GM23338 (cell line): ENCODE data around the gene HOXD1. TPM values are rescaled to one million over a fixed set of nuclear protein-coding genes. Genes with fewer than 3 reads are reported as not detected.

ENCODE experiments used
- ATAC-seq: fragments of 200-7000 bp; cut with Tn5 transposase; 3 replicates; pipeline ENCODE4 v1.9.1; 2020
- DNase-seq: peaks from one replicate; pipeline ENCODE4 v3.0.0-alpha.2; 2015; ENCODE audit warnings: low spot score
- H2AFZ ChIP-seq: fragments of 200-600 bp; sonication (generic); 2 replicates; pipeline ENCODE4 v1.8.0; 2016; ENCODE audit warnings: antibody characterized with exemption, mild to moderate bottlenecking, moderate library complexity
- H3F3A ChIP-seq: fragments of 200-600 bp; sonication (generic); replicated peaks from 2 replicates; pipeline ENCODE4 v1.8.0; 2017; ENCODE audit warnings: antibody characterized with exemption, mixed run types, low read depth
- H3K27ac ChIP-seq: fragments of 200-600 bp; sonication (generic); 2 replicates; pipeline ENCODE4 v1.6.1; 2016; ENCODE audit warnings: low read depth
- H3K27me3 ChIP-seq: fragments of 200-600 bp; sonication (generic); 2 replicates; pipeline ENCODE4 v1.8.0; 2016; ENCODE audit warnings: mild to moderate bottlenecking, mixed run types, moderate library complexity; ENCODE audit not compliant: insufficient read depth
- H3K36me3 ChIP-seq: fragments of 200-600 bp; sonication (generic); 2 replicates; pipeline ENCODE4 v1.8.0; 2016; ENCODE audit warnings: mild to moderate bottlenecking; ENCODE audit not compliant: insufficient read depth
- H3K4me1 ChIP-seq: fragments of 200-600 bp; sonication (generic); 2 replicates; pipeline ENCODE4 v1.8.0; 2016; ENCODE audit warnings: mild to moderate bottlenecking, moderate library complexity; ENCODE audit not compliant: insufficient read depth
- H3K4me2 ChIP-seq: fragments of 200-600 bp; sonication (generic); 2 replicates; pipeline ENCODE4 v1.7.1; 2017; ENCODE audit warnings: mixed run types
- H3K4me3 ChIP-seq: fragments of 200-600 bp; sonication (generic); 2 replicates; pipeline ENCODE4 v1.6.1; 2016; ENCODE audit warnings: mixed run types
- H3K79me2 ChIP-seq: fragments of 200-600 bp; sonication (generic); replicated peaks from 2 replicates; pipeline ENCODE4 v1.8.0; 2017; ENCODE audit warnings: mild to moderate bottlenecking; ENCODE audit not compliant: insufficient read depth
- H3K9me2 ChIP-seq: fragments of 200-600 bp; sonication (generic); 2 replicates; pipeline ENCODE4 v1.8.0; 2017; ENCODE audit not compliant: insufficient read depth
- H4K20me1 ChIP-seq: fragments of 200-600 bp; sonication (generic); replicated peaks from 2 replicates; pipeline ENCODE4 v1.8.0; 2017; ENCODE audit warnings: mild to moderate bottlenecking; ENCODE audit not compliant: insufficient read depth
- H3K27ac Mint-ChIP-seq: 2 replicates; pipeline ENCODE4 v1.8.0; 2020; ENCODE audit warnings: inconsistent platforms, mild to moderate bottlenecking, moderate library complexity, mixed read lengths
- H3K27me3 Mint-ChIP-seq: 3 replicates; pipeline ENCODE4 v1.8.0; 2022; ENCODE audit warnings: low read depth, mild to moderate bottlenecking, moderate library complexity, mixed read lengths, inconsistent platforms; ENCODE audit not compliant: insufficient read depth, poor library complexity
- H3K36me3 Mint-ChIP-seq: 3 replicates; pipeline ENCODE4 v1.8.0; 2021; ENCODE audit warnings: low read depth, mild to moderate bottlenecking, inconsistent platforms, moderate library complexity, mixed read lengths
- H3K4me1 Mint-ChIP-seq: 3 replicates; pipeline ENCODE4 v1.8.0; 2020; ENCODE audit warnings: mild to moderate bottlenecking, inconsistent platforms, mixed read lengths
- H3K4me3 Mint-ChIP-seq: 3 replicates; pipeline ENCODE4 v1.8.0; 2021; ENCODE audit warnings: moderate library complexity, mild to moderate bottlenecking, inconsistent platforms, mixed read lengths
- H3K9me3 Mint-ChIP-seq: 3 replicates; pipeline ENCODE4 v1.8.0; 2020; ENCODE audit warnings: moderate library complexity, mild to moderate bottlenecking, inconsistent platforms, mixed read lengths
- EZH2 ChIP-seq: fragments of 200-600 bp; sonication (generic); IDR thresholded peaks from one replicate; pipeline ENCODE4 v1.8.0; 2017; ENCODE audit warnings: antibody characterized with exemption, mild to moderate bottlenecking, low read depth; ENCODE audit not compliant: unreplicated experiment
- EZH2phosphoT487 ChIP-seq: fragments of 200-600 bp; sonication (generic); IDR thresholded peaks from one replicate; pipeline ENCODE4 v1.8.1; 2018; ENCODE audit warnings: antibody characterized with exemption; ENCODE audit not compliant: unreplicated experiment
- NANOG ChIP-seq: IDR thresholded peaks from 2 replicates; pipeline ENCODE4 v1.6.1; 2016; ENCODE audit warnings: antibody characterized with exemption, borderline replicate concordance
- POLR2AphosphoS5 ChIP-seq: IDR thresholded peaks from 2 replicates; pipeline ENCODE4 v1.6.1; 2016; ENCODE audit warnings: antibody characterized with exemption, low read depth
- polyA plus RNA-seq: library from polyadenylated mRNA; unstranded; fragments of >200 nt; fragmentation: Nextera tagmentation; extraction: Ambion mirVana; gene quantifications from 2 replicates; pipeline ENCODE4 v1.2.1, GENCODE V29; 2016
- total RNA-seq: library from RNA; depleted of rRNA; stranded (reverse); fragments of >200 nt; shearing (Covaris generic); gene quantifications from 2 replicates; pipeline ENCODE4 v1.2.3, GENCODE V29; 2014
- TF ChIP-seq, protein P1 (sequence below), 2 experiments: fragments of 200-600 bp in 1 of 2; sonication (generic) in 1 of 2; conservative IDR thresholded peaks; 2 replicates each; pipeline versions ENCODE4 v1.5.1 to v1.6.1; 2016 to 2017; ENCODE audit warnings: antibody characterized with exemption in 2 of 2, low read depth in 2 of 2, mild to moderate bottlenecking in 2 of 2, moderate library complexity in 1 of 2
- TF ChIP-seq, protein P2 (sequence below): IDR thresholded peaks from one replicate; pipeline ENCODE4 v1.6.1; 2018; ENCODE audit warnings: antibody characterized with exemption; ENCODE audit not compliant: unreplicated experiment
- TF ChIP-seq, protein P3 (sequence below): fragments of 250-450 bp; sonication (Bioruptor Pico); IDR thresholded peaks from 2 replicates; pipeline ENCODE4 v1.5.0; 2020; ENCODE audit warnings: mild to moderate bottlenecking, moderate library complexity

HOXD1 gene
- total and polyA plus RNA-seq, 2 experiments from 2014 or later: not detected

DNA sequence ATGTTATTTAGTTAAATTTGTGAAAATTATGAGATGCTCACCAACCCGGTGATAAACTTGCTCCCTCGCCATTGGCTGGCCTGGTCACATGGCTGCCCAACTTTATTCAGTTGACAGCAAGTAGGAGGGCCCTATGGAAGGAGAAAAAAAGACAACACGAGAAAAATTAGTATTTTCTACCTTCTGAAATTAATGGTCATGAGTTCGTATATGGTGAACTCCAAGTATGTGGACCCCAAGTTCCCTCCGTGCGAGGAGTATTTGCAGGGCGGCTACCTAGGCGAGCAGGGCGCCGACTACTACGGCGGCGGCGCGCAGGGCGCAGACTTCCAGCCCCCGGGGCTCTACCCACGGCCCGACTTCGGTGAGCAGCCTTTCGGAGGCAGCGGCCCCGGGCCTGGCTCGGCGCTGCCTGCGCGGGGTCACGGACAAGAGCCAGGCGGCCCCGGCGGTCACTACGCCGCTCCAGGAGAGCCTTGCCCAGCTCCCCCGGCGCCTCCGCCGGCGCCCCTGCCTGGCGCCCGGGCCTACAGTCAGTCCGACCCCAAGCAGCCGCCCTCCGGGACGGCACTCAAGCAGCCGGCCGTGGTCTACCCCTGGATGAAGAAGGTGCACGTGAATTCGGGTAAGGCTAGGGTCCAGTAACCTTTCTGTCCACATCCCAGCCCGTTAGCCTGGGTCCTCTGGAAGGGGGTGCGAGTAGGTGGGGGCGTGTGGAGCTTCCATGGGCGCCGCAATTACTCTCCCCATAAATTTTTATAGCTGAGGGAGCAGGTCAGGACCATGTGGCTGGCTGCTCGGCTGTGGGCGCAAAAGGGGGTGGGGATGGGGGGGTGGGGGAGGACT is 36.8 kb upstream of the HOXD1 start, which contains the start of gene HOXD4:
TSS of gene HOXD4 (plus strand) at position 109 of the 846 bp plus-strand sequence. CDS start at position 193, 84 bp downstream.
- H3K4me3 Mint-ChIP-seq: peak within 1 kb of the TSS; percentile 59
- H3K27ac Mint-ChIP-seq: no peak within 1 kb of the TSS
- peaks cover 26% of the 10 kb centered on the region for H3K4me1 Mint-ChIP-seq
- ATAC-seq (peak; percentile 29), DNase-seq (peak; percentile 51)
- H3K36me3 Mint-ChIP-seq: no peaks in the 10 kb centered on the region
- Histone ChIP-seq H2AFZ (no peak within 1 kb of the TSS), H3K36me3 (no peaks in the 10 kb centered on the region), H3K9me2 (no peaks in the 10 kb centered on the region), H4K20me1 (peaks cover 59% of the 10 kb centered on the region), H3K79me2 (no peaks in the 10 kb centered on the region), H3F3A (peaks cover 37% of the 10 kb centered on the region), H3K27me3 (peaks cover 100% of the 10 kb centered on the region), H3K4me1 (peaks cover 39% of the 10 kb centered on the region), H3K4me3 (peak within 1 kb of the TSS; percentile 34), H3K4me2 (peak within 1 kb of the TSS; percentile 44), H3K27ac (no peak within 1 kb of the TSS)
- peaks cover 4% of the 10 kb centered on the region; the same call in 1 of the 3 replicates for H3K9me3 Mint-ChIP-seq
- H3K27me3 Mint-ChIP-seq: peaks cover 99% of the 10 kb centered on the region
- peak; percentile 95 for TF ChIP-seq EZH2
- TF ChIP-seq, protein P1, sequence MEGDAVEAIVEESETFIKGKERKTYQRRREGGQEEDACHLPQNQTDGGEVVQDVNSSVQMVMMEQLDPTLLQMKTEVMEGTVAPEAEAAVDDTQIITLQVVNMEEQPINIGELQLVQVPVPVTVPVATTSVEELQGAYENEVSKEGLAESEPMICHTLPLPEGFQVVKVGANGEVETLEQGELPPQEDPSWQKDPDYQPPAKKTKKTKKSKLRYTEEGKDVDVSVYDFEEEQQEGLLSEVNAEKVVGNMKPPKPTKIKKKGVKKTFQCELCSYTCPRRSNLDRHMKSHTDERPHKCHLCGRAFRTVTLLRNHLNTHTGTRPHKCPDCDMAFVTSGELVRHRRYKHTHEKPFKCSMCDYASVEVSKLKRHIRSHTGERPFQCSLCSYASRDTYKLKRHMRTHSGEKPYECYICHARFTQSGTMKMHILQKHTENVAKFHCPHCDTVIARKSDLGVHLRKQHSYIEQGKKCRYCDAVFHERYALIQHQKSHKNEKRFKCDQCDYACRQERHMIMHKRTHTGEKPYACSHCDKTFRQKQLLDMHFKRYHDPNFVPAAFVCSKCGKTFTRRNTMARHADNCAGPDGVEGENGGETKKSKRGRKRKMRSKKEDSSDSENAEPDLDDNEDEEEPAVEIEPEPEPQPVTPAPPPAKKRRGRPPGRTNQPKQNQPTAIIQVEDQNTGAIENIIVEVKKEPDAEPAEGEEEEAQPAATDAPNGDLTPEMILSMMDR (conservative IDR thresholded peaks at IDR 0.05; ENCODE audit: low read depth in 2 of 2): no peak
- TF ChIP-seq, protein P2, sequence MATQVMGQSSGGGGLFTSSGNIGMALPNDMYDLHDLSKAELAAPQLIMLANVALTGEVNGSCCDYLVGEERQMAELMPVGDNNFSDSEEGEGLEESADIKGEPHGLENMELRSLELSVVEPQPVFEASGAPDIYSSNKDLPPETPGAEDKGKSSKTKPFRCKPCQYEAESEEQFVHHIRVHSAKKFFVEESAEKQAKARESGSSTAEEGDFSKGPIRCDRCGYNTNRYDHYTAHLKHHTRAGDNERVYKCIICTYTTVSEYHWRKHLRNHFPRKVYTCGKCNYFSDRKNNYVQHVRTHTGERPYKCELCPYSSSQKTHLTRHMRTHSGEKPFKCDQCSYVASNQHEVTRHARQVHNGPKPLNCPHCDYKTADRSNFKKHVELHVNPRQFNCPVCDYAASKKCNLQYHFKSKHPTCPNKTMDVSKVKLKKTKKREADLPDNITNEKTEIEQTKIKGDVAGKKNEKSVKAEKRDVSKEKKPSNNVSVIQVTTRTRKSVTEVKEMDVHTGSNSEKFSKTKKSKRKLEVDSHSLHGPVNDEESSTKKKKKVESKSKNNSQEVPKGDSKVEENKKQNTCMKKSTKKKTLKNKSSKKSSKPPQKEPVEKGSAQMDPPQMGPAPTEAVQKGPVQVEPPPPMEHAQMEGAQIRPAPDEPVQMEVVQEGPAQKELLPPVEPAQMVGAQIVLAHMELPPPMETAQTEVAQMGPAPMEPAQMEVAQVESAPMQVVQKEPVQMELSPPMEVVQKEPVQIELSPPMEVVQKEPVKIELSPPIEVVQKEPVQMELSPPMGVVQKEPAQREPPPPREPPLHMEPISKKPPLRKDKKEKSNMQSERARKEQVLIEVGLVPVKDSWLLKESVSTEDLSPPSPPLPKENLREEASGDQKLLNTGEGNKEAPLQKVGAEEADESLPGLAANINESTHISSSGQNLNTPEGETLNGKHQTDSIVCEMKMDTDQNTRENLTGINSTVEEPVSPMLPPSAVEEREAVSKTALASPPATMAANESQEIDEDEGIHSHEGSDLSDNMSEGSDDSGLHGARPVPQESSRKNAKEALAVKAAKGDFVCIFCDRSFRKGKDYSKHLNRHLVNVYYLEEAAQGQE: no peak
- TF ChIP-seq EZH2phosphoT487: peak; percentile 98
- no peak for TF ChIP-seq POLR2AphosphoS5
- TF ChIP-seq NANOG: no peak
- TF ChIP-seq, protein P3, sequence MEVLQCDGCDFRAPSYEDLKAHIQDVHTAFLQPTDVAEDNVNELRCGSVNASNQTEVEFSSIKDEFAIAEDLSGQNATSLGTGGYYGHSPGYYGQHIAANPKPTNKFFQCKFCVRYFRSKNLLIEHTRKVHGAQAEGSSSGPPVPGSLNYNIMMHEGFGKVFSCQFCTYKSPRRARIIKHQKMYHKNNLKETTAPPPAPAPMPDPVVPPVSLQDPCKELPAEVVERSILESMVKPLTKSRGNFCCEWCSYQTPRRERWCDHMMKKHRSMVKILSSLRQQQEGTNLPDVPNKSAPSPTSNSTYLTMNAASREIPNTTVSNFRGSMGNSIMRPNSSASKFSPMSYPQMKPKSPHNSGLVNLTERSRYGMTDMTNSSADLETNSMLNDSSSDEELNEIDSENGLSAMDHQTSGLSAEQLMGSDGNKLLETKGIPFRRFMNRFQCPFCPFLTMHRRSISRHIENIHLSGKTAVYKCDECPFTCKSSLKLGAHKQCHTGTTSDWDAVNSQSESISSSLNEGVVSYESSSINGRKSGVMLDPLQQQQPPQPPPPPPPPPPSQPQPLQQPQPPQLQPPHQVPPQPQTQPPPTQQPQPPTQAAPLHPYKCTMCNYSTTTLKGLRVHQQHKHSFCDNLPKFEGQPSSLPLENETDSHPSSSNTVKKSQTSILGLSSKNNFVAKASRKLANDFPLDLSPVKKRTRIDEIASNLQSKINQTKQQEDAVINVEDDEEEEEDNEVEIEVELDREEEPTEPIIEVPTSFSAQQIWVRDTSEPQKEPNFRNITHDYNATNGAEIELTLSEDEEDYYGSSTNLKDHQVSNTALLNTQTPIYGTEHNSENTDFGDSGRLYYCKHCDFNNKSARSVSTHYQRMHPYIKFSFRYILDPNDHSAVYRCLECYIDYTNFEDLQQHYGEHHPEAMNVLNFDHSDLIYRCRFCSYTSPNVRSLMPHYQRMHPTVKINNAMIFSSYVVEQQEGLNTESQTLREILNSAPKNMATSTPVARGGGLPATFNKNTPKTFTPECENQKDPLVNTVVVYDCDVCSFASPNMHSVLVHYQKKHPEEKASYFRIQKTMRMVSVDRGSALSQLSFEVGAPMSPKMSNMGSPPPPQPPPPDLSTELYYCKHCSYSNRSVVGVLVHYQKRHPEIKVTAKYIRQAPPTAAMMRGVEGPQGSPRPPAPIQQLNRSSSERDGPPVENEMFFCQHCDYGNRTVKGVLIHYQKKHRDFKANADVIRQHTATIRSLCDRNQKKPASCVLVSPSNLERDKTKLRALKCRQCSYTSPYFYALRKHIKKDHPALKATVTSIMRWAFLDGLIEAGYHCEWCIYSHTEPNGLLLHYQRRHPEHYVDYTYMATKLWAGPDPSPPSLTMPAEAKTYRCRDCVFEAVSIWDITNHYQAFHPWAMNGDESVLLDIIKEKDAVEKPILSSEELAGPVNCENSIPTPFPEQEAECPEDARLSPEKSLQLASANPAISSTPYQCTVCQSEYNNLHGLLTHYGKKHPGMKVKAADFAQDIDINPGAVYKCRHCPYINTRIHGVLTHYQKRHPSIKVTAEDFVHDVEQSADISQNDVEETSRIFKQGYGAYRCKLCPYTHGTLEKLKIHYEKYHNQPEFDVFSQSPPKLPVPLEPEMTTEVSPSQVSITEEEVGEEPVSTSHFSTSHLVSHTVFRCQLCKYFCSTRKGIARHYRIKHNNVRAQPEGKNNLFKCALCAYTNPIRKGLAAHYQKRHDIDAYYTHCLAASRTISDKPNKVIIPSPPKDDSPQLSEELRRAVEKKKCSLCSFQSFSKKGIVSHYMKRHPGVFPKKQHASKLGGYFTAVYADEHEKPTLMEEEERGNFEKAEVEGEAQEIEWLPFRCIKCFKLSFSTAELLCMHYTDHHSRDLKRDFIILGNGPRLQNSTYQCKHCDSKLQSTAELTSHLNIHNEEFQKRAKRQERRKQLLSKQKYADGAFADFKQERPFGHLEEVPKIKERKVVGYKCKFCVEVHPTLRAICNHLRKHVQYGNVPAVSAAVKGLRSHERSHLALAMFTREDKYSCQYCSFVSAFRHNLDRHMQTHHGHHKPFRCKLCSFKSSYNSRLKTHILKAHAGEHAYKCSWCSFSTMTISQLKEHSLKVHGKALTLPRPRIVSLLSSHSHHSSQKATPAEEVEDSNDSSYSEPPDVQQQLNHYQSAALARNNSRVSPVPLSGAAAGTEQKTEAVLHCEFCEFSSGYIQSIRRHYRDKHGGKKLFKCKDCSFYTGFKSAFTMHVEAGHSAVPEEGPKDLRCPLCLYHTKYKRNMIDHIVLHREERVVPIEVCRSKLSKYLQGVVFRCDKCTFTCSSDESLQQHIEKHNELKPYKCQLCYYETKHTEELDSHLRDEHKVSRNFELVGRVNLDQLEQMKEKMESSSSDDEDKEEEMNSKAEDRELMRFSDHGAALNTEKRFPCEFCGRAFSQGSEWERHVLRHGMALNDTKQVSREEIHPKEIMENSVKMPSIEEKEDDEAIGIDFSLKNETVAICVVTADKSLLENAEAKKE (CRISPR knock-in tag): no peak
